HG03469 (cell line): ENCODE data around the gene VPS35L.

Experiments
- ATAC-seq: cut with Tn5 transposase; IDR thresholded peaks from one replicate; pipeline ENCODE4 v1.9.1; 2021; ENCODE audit warnings: mild to moderate bottlenecking, moderate library complexity, moderate number of reproducible peaks; ENCODE audit not compliant: unreplicated experiment

The VPS35L gene

GRCh38 chr16:19688396-19689024, 133.0 kb downstream of the VPS35L start:
- ATAC-seq, result no peak

GRCh38 chr16:19689342-19689741, 133.8 kb downstream of the VPS35L start:
- no peak for ATAC-seq

GRCh38 chr16:19690196-19690595, 134.7 kb downstream of the VPS35L start:
- no peak for ATAC-seq

GRCh38 chr16:19691161-19691711, 135.7 kb downstream of the VPS35L start:
- no peak for ATAC-seq

- no peak for ATAC-seq
Observed at GRCh38 chr16:19694989-19695388, 139.5 kb downstream of the VPS35L start.

GRCh38 chr16:19696328-19696727, 140.8 kb downstream of the VPS35L start:
- no peak for ATAC-seq

- no peak for ATAC-seq
Observed at GRCh38 chr16:19696961-19697360, 141.5 kb downstream of the VPS35L start.

GRCh38 chr16:19697756-19698318, 142.3 kb downstream of the VPS35L start:
- ATAC-seq, result no peak

GRCh38 chr16:19698480-19699465, 143.3 kb downstream of the VPS35L start:
- no peak for ATAC-seq

- ATAC-seq, result no peak
Observed at GRCh38 chr16:19699472-19699871, 144.0 kb downstream of the VPS35L start.

- no peak for ATAC-seq
Observed at GRCh38 chr16:19700319-19700781, 144.8 kb downstream of the VPS35L start.

- no peak for ATAC-seq
Observed at GRCh38 chr16:19701091-19701490, 145.6 kb downstream of the VPS35L start.

GRCh38 chr16:19703172-19703889, 147.8 kb downstream of the VPS35L start:
- ATAC-seq, result no peak

- no peak for ATAC-seq
Observed at GRCh38 chr16:19704321-19705145, 149.0 kb downstream of the VPS35L start.

- no peak for ATAC-seq
Observed at GRCh38 chr16:19705146-19705501, 149.6 kb downstream of the VPS35L start.

GRCh38 chr16:19705843-19706242, 150.3 kb downstream of the VPS35L start:
- no peak for ATAC-seq

- ATAC-seq, result no peak
Observed at GRCh38 chr16:19706846-19707245, 151.3 kb downstream of the VPS35L start.

GRCh38 chr16:19707569-19708295, 152.2 kb downstream of the VPS35L start:
- no peak for ATAC-seq
